Psoas muscle (tissue), 8 donors: ENCODE data around the gene PSD4. TPM values are rescaled to one million over a fixed set of nuclear protein-coding genes. Genes with fewer than 3 reads are reported as not detected.

Experiments
- ATAC-seq, 4 donors: fragments of 200-7000 bp; cut with Tn5 transposase; one replicate each; pipeline ENCODE4 v1.9.1; 2020; ENCODE audit warnings: moderate library complexity in 3 of 4, mild to moderate bottlenecking in 2 of 4
- DNase-seq, 2 donors: peaks; one replicate each; pipeline ENCODE4 v3.0.0-alpha.2; 2020
- H3K27ac ChIP-seq: fragments of 200-600 bp; one replicate; pipeline ENCODE4 v1.8.0; 2022
- H3K27me3 ChIP-seq, 3 donors: fragments of 200-600 bp in 1 of 3; one replicate each; pipeline versions ENCODE4 v1.6.1 to v1.8.0; 2013 to 2022; ENCODE audit warnings: low read length in 2 of 3, mild to moderate bottlenecking in 2 of 3, moderate library complexity in 1 of 3; ENCODE audit not compliant: insufficient read depth in 3 of 3
- H3K36me3 ChIP-seq, 2 donors: fragments of 200-600 bp in 1 of 2; one replicate each; pipeline versions ENCODE4 v1.6.1 to v1.8.0; 2013 to 2022; ENCODE audit warnings: low read depth in 1 of 2, mild to moderate bottlenecking in 1 of 2, moderate library complexity in 1 of 2; ENCODE audit not compliant: insufficient read depth in 1 of 2
- H3K4me1 ChIP-seq: fragments of 200-600 bp; one replicate; pipeline ENCODE4 v1.8.0; 2022
- H3K4me3 ChIP-seq: fragments of 200-600 bp; one replicate; pipeline ENCODE4 v1.8.0; 2022; ENCODE audit warnings: mild to moderate bottlenecking
- H3K9me3 ChIP-seq: fragments of 200-600 bp; one replicate; pipeline ENCODE4 v1.8.0; 2022
- CTCF ChIP-seq: fragments of 200-600 bp; IDR thresholded peaks from one replicate; pipeline ENCODE4 v1.8.0; 2022; ENCODE audit warnings: antibody characterized with exemption
- WGBS, 3 donors: extraction: QIAGEN DNeasy Blood & Tissue Kit; methylation state at CpG; one replicate each; pipeline versions ENCODE4 v1.1.6 to v1.1.7; 2013; 5-methylcytosine and 5-hydroxymethylcytosine counted together
- intact Hi-C, 2 donors: fragments of 100-400 bp; cut with DNase I; formaldehyde crosslinking; loops; one replicate each; pipeline versions ENCODE4 v1.11.0 to v1.14.2; 2022
- polyA plus RNA-seq, 3 donors: library from polyadenylated mRNA; stranded (reverse); fragments of 200-250 nt; gene quantifications; one replicate each; pipeline ENCODE4 v1.2.3, GENCODE V29; 2013
- total RNA-seq, 4 donors: library from RNA; stranded (reverse); fragmentation: NEBNext Ultra II Directional in 2 of 4; extraction: Animal tissue kit (Norgen Biotek cat#: 25700) in 2 of 4; gene quantifications; one replicate each; pipeline versions ENCODE4 v1.2.1 to v1.2.4, GENCODE V29; 2021 to 2023
- donor health status: healthy with polysubstance abuse.
- donor health status: DM: no; HTN: no; CAD: no; lungs with moderate emphysema.
- donor health status: Bipolar disorder and iron deficiency.
- donor health status: healthy.
- donor health status: DM: yes; HTN: yes; CAD: no.
- donor health status: DM: no; HTN: no; CAD: no.
- donor health status: DM: no; HTN: no; CAD: no.
- donor health status: DM: yes; HTN: yes; CAD: no.

The PSD4 gene
- total and polyA plus RNA-seq, 7 donors: 0.35 to 1.7 (median 0.87) TPM

GRCh38 chr2:113186433-113186796 is 12.6 kb downstream of the PSD4 start:
- no peaks in the 10 kb centered on the region for H3K27me3 ChIP-seq
- no peaks in the 10 kb centered on the region for H3K9me3 ChIP-seq
- no peaks in the 10 kb centered on the region for H3K36me3 ChIP-seq
- no peak overlapping the region for H3K4me3 ChIP-seq
- no peak overlapping the region for H3K27ac ChIP-seq
- intact Hi-C loops: no loop called here
- no peaks in the 10 kb centered on the region for H3K4me1 ChIP-seq
- 80 to 88% (median 83%) methylated on average over 5 of the region's 5 CpGs for WGBS, 3 donors
- DNase-seq (no peak), ATAC-seq (no peak)
- no peak for TF ChIP-seq CTCF

GRCh38 chr2:113187771-113188170 is 14.0 kb downstream of the PSD4 start:
- Histone ChIP-seq H3K4me1 (no peaks in the 10 kb centered on the region), H3K27me3 (no peaks in the 10 kb centered on the region), H3K27ac (no peak overlapping the region), H3K36me3 (no peaks in the 10 kb centered on the region), H3K4me3 (no peak overlapping the region), H3K9me3 (no peaks in the 10 kb centered on the region)
- TF ChIP-seq CTCF: no peak
- 74 to 83% (median 76%) methylated on average over 6 of the region's 6 CpGs for whole genome bisulfite sequencing, 3 donors
- ATAC-seq: no peak
- intact Hi-C loops: no loop called here
- no peak for DNase-seq

- H3K4me3 ChIP-seq: no peak overlapping the region
- H3K27ac ChIP-seq: no peak overlapping the region
- ATAC-seq (no peak), DNase-seq (no peak)
- intact Hi-C loops: no loop called here
- 27 to 47% (median 32%) methylated on average over 1 of the region's 1 CpG for WGBS, 3 donors
- no peaks in the 10 kb centered on the region for H3K4me1 ChIP-seq
- H3K36me3 ChIP-seq: no peaks in the 10 kb centered on the region
- no peaks in the 10 kb centered on the region for H3K27me3 ChIP-seq
- no peaks in the 10 kb centered on the region for H3K9me3 ChIP-seq
- no peak for TF ChIP-seq CTCF
Measured at GRCh38 chr2:113190871-113191270, 17.1 kb downstream of the PSD4 start.

- Histone ChIP-seq H3K27me3 (no peaks in the 10 kb centered on the region), H3K9me3 (no peaks in the 10 kb centered on the region), H3K27ac (no peak overlapping the region), H3K36me3 (no peaks in the 10 kb centered on the region), H3K4me3 (no peak overlapping the region), H3K4me1 (no peaks in the 10 kb centered on the region)
- 87 to 90% (median 88%) methylated on average over 7 of the region's 7 CpGs for WGBS, 3 donors
- intact Hi-C loops: no loop called here
- no peak for TF ChIP-seq CTCF
- DNase-seq: no peak
- no peak for ATAC-seq
Measured at GRCh38 chr2:113192459-113193100, 18.8 kb downstream of the PSD4 start.

GRCh38 chr2:113195923-113196501 is 22.2 kb downstream of the PSD4 start:
- DNase-seq (no peak), ATAC-seq (no peak)
- intact Hi-C loops: loop anchor here in 1 of 2 donors (5.0 kb wide), 1 partner anchor 59 kb away; no protein-coding TSS in a partner anchor
- no peak for TF ChIP-seq CTCF
- H3K36me3 ChIP-seq: no peaks in the 10 kb centered on the region
- no peak overlapping the region for H3K27ac ChIP-seq
- no peaks in the 10 kb centered on the region for H3K4me1 ChIP-seq
- H3K27me3 ChIP-seq: peaks cover 0 to 3% (median 0%) of the 10 kb centered on the region in 3 donors
- WGBS, 3 donors: 84 to 90% (median 90%) methylated on average over 11 of the region's 11 CpGs
- no peaks in the 10 kb centered on the region for H3K9me3 ChIP-seq
- no peak overlapping the region for H3K4me3 ChIP-seq
